ENCODE results near the gene CYP46A1.

The CYP46A1 gene

GRCh38 chr14:99764222-99764706 lies 80.2 kb downstream of the CYP46A1 start:
- no peak for DNase-seq

GRCh38 chr14:99768381-99768780 lies 84.3 kb downstream of the CYP46A1 start:
- DNase-seq: no peak

- DNase-seq: no peak
Measured at GRCh38 chr14:99769123-99769522, 85.0 kb downstream of the CYP46A1 start.

GRCh38 chr14:99769799-99770198 lies 85.7 kb downstream of the CYP46A1 start:
- no peak for DNase-seq

- DNase-seq: no peak
Measured at GRCh38 chr14:99772371-99773283, 88.5 kb downstream of the CYP46A1 start.

GRCh38 chr14:99773521-99774497 lies 89.7 kb downstream of the CYP46A1 start:
- no peak for DNase-seq

- no peak for DNase-seq
Measured at GRCh38 chr14:99774556-99775307, 90.6 kb downstream of the CYP46A1 start.

GRCh38 chr14:99775351-99775750 lies 91.3 kb downstream of the CYP46A1 start:
- DNase-seq: no peak
